A549 (cell line): ENCODE data around the gene AFF3. TPM values are rescaled to one million over a fixed set of nuclear protein-coding genes. Genes with fewer than 3 reads are reported as not detected.

Source experiments
- ATAC-seq, 2 experiments: fragments of 200-7000 bp in 1 of 2; fragments of >200 bp in 1 of 2; cut with Nextera tagmentation in 1 of 2; cut with Tn5 transposase in 1 of 2; 3 replicates each; pipeline versions ENCODE4 v1.8.0 to v1.9.1; 2018 to 2020; ENCODE audit warnings: mild to moderate bottlenecking in 1 of 2, moderate library complexity in 1 of 2
- CTCF ChIA-PET: fragments of 300-600 bp; sonication (Branson Sonifier 250); formaldehyde crosslinking; extraction: SDS; loops from one replicate; lab custom pipeline; 2021; ENCODE audit warnings: antibody characterized with exemption, inconsistent platforms; lab: Yijun Ruan, JAX
- POLR2A ChIA-PET: fragments of 350-600 bp; formaldehyde crosslinking; extraction: SDS; loops from one replicate; lab custom pipeline; 2021; ENCODE audit warnings: antibody characterized with exemption, inconsistent platforms; lab: Yijun Ruan, JAX
- DNase-seq, 2 experiments: peaks; one replicate each; pipeline versions ENCODE4 v3.0.0 to v3.0.0-alpha.2; 2011 to 2016; ENCODE audit warnings: low read depth in 1 of 2, low spot score in 1 of 2
- FAIRE-seq: peaks from 2 replicates; lab custom pipeline; 2011; peaks lifted over from hg19 to GRCh38; lab: Jason Lieb, UNC
- H3K27ac ChIP-seq, 2 experiments: fragments of >200 bp; sonication (Bioruptor Twin); formaldehyde crosslinking; 3 replicates each; pipeline ENCODE4 v1.5.1; 2016 to 2017
- H3K4me1 ChIP-seq: fragments of >200 bp; sonication (Bioruptor Twin); formaldehyde crosslinking; 3 replicates; pipeline ENCODE4 v1.6.1; 2016
- H3K4me2 ChIP-seq: fragments of >200 bp; sonication (Bioruptor Twin); formaldehyde crosslinking; 3 replicates; pipeline ENCODE4 v1.6.1; 2016
- H3K4me3 ChIP-seq: fragments of >200 bp; sonication (Bioruptor Twin); formaldehyde crosslinking; 3 replicates; pipeline ENCODE4 v1.5.1; 2016
- H3K9me3 ChIP-seq: fragments of >200 bp; sonication (Bioruptor Twin); formaldehyde crosslinking; 3 replicates; pipeline ENCODE4 v1.6.1; 2016
- BCL3 ChIP-seq: fragments of >200 bp; sonication (Bioruptor Twin); formaldehyde crosslinking; IDR thresholded peaks from 3 replicates; pipeline ENCODE4 v1.6.1; 2016
- BHLHE40 ChIP-seq: IDR thresholded peaks from 2 replicates; pipeline ENCODE4 v1.6.1; 2012; ENCODE audit warnings: low read depth, low read length, inconsistent platforms
- CBX2 ChIP-seq: fragments of 200-600 bp; sonication (generic); IDR thresholded peaks from 2 replicates; pipeline ENCODE4 v1.6.1; 2016; ENCODE audit warnings: low read depth, mild to moderate bottlenecking, borderline replicate concordance
- CTCF ChIP-seq: fragments of >200 bp; sonication (Bioruptor Twin); formaldehyde crosslinking; IDR thresholded peaks from 3 replicates; pipeline ENCODE4 v1.5.1; 2016
- EHMT2 ChIP-seq: fragments of 200-600 bp; sonication (generic); IDR thresholded peaks from 2 replicates; pipeline ENCODE4 v1.6.1; 2016; ENCODE audit warnings: antibody characterized with exemption, low read depth, mild to moderate bottlenecking, moderate library complexity
- ELK1 ChIP-seq: fragments of 150-350 bp; IDR thresholded peaks from 2 replicates; pipeline ENCODE4 v1.6.1; 2014; ENCODE audit warnings: low read depth, mild to moderate bottlenecking, low read length
- ESRRA ChIP-seq: fragments of 150-350 bp; IDR thresholded peaks from 2 replicates; pipeline ENCODE4 v1.6.1; 2014; ENCODE audit warnings: mild to moderate bottlenecking, low read length, borderline replicate concordance
- FOSB ChIP-seq: fragments of 250-450 bp; sonication (Bioruptor Pico); IDR thresholded peaks from 2 replicates; pipeline ENCODE4 v1.5.0; 2020; ENCODE audit warnings: mild to moderate bottlenecking, moderate library complexity
- FOSL2 ChIP-seq, 2 experiments: fragments of 450-650 bp in 1 of 2; fragments of >200 bp in 1 of 2; sonication (Bioruptor Twin) in 1 of 2; formaldehyde crosslinking; IDR thresholded peaks; 2 replicates each; pipeline versions ENCODE4 v1.5.0 to v1.6.1; 2016 to 2020; ENCODE audit warnings: mild to moderate bottlenecking in 1 of 2, moderate library complexity in 1 of 2
- HDAC2 ChIP-seq: fragments of 200-600 bp; sonication (generic); IDR thresholded peaks from 2 replicates; pipeline ENCODE4 v1.6.1; 2016
- HES2 ChIP-seq: fragments of >200 bp; sonication (Bioruptor Twin); formaldehyde crosslinking; IDR thresholded peaks from 2 replicates; pipeline ENCODE4 v1.6.1; 2016
- HOXA7 ChIP-seq: fragments of 250-450 bp; sonication (Bioruptor Pico); IDR thresholded peaks from 2 replicates; pipeline ENCODE4 v1.5.0; 2020; ENCODE audit warnings: mild to moderate bottlenecking, moderate library complexity
- HOXB13 ChIP-seq: fragments of 250-450 bp; sonication (Bioruptor Pico); IDR thresholded peaks from 2 replicates; pipeline ENCODE4 v1.5.0; 2020; ENCODE audit warnings: low read depth, mild to moderate bottlenecking, moderate library complexity
- JUN ChIP-seq, 2 experiments: fragments of >200 bp; sonication (Bioruptor Twin); formaldehyde crosslinking; IDR thresholded peaks; 2 replicates in 1 of 2; 3 replicates in 1 of 2; pipeline ENCODE4 v1.6.1; 2016 to 2017
- JUNB ChIP-seq: fragments of >200 bp; sonication (Bioruptor Twin); formaldehyde crosslinking; IDR thresholded peaks from 2 replicates; pipeline ENCODE4 v1.6.1; 2016
- KDM5A ChIP-seq: fragments of 200-600 bp; sonication (generic); IDR thresholded peaks from 2 replicates; pipeline ENCODE4 v1.6.1; 2016; ENCODE audit warnings: antibody characterized with exemption, mild to moderate bottlenecking
- MAFK ChIP-seq: fragments of 450-650 bp; IDR thresholded peaks from 2 replicates; pipeline ENCODE4 v1.6.1; 2014; ENCODE audit not compliant: partially characterized antibody
- MAX ChIP-seq: IDR thresholded peaks from 2 replicates; pipeline ENCODE4 v1.6.1; 2012
- MYC ChIP-seq: IDR thresholded peaks from 2 replicates; pipeline ENCODE4 v1.6.1; 2012; ENCODE audit warnings: mild to moderate bottlenecking, inconsistent platforms, low read length, improper control_type of control experiment, borderline replicate concordance
- NFE2L2 ChIP-seq: fragments of 150-350 bp; conservative IDR thresholded peaks from 2 replicates; pipeline ENCODE4 v1.6.1; 2014; ENCODE audit warnings: low read length
- PHF8 ChIP-seq: fragments of 200-600 bp; sonication (generic); IDR thresholded peaks from 2 replicates; pipeline ENCODE4 v1.6.1; 2016; ENCODE audit warnings: low read depth, mild to moderate bottlenecking, antibody characterized with exemption, moderate library complexity, borderline replicate concordance
- RAD21 ChIP-seq, 2 experiments: fragments of >200 bp in 1 of 2; sonication (Bioruptor Twin) in 1 of 2; formaldehyde crosslinking in 1 of 2; IDR thresholded peaks in 1 of 2; conservative IDR thresholded peaks in 1 of 2; 2 replicates in 1 of 2; 3 replicates in 1 of 2; pipeline ENCODE4 v1.6.1; 2012 to 2018; ENCODE audit warnings: inconsistent platforms in 1 of 2
- TFCP2L1 ChIP-seq: fragments of 250-450 bp; sonication (Bioruptor Pico); IDR thresholded peaks from 2 replicates; pipeline ENCODE4 v1.5.0; 2021; ENCODE audit warnings: mild to moderate bottlenecking
- TP53 ChIP-seq: fragments of 250-450 bp; sonication (Bioruptor Pico); IDR thresholded peaks from 2 replicates; pipeline ENCODE4 v1.5.0; 2021; ENCODE audit warnings: mild to moderate bottlenecking, moderate library complexity
- ZSCAN20 ChIP-seq: fragments of 250-450 bp; sonication (Bioruptor Pico); IDR thresholded peaks from 2 replicates; pipeline ENCODE4 v1.8.0; 2022; ENCODE audit warnings: mild to moderate bottlenecking, moderate library complexity
- WGBS: methylation state at CpG from one replicate; pipeline ENCODE4 v1.1.6; 2017; ENCODE audit errors: missing lambda C conversion rate; 5-methylcytosine and 5-hydroxymethylcytosine counted together
- polyA plus RNA-seq, 4 experiments: library from polyadenylated mRNA; depleted of rRNA in 3 of 4; stranded (reverse); fragments of >200 nt; fragmentation: RNase III in 1 of 4; extraction: RNeasy Plus Mini Kit Qiagen cat#74134 plus additional on column Dnase treatment in 1 of 4; gene quantifications; 2 replicates in 3 of 4; 3 replicates in 1 of 4; pipeline ENCODE4 v1.2.3, GENCODE V29; 2011 to 2017

AFF3 gene
- polyA plus RNA-seq, 2 of the 4 experiments (the other 2 are of a cell fraction) = not detected

- DNase-seq (no peak), FAIRE-seq (no peak), ATAC-seq (no peak)
- ChIA-PET POLR2A (no interaction called here), CTCF (interaction anchor here (0.7 to 1.0 kb wide), 2 partner anchors 11 to 32 kb away, joined by 3 read pairs; no protein-coding TSS in a partner anchor)
- TF ChIP-seq HDAC2 (no peak), CBX2 (no peak), BCL3 (no peak), HES2 (no peak), FOSL2 (IDR thresholded peaks at IDR 0.05) (no peak), FOSL2 (CRISPR knock-in tag; IDR thresholded peaks at IDR 0.05) (no peak)
- WGBS = 55% methylated on average over 5 of the region's 5 CpGs
- Histone ChIP-seq H3K4me1 (no peaks in the 10 kb centered on the region), H3K9me3 (no peaks in the 10 kb centered on the region), H3K27ac (no peak overlapping the region), H3K4me2 (no peak overlapping the region), H3K4me3 (no peak overlapping the region)
Measured at GRCh38 chr2:99787769-99788382, 354.5 kb downstream of the AFF3 start.

GRCh38 chr2:99786636-99787390 is 355.6 kb downstream of the AFF3 start:
- Histone ChIP-seq H3K27ac (no peak overlapping the region), H3K9me3 (no peaks in the 10 kb centered on the region), H3K4me2 (no peak overlapping the region), H3K4me1 (no peaks in the 10 kb centered on the region), H3K4me3 (no peak overlapping the region)
- FAIRE-seq (no peak), ATAC-seq (no peak), DNase-seq (no peak)
- TF ChIP-seq MAFK = no peak
- no peak for TF ChIP-seq TP53 (CRISPR knock-in tag)
- TF ChIP-seq HES2 = no peak
- no peak for TF ChIP-seq BHLHE40
- no peak for TF ChIP-seq CTCF
- no peak for TF ChIP-seq FOSB
- TF ChIP-seq ELK1 = no peak
- no peak for TF ChIP-seq KDM5A
- no peak for TF ChIP-seq RAD21 (conservative IDR thresholded peaks at IDR 0.05 in 1 of 2, IDR thresholded peaks at IDR 0.05 in 1 of 2)
- no peak for TF ChIP-seq ZSCAN20 (CRISPR knock-in tag)
- TF ChIP-seq MYC = no peak
- 48% methylated on average over 14 of the region's 14 CpGs for WGBS
- POLR2A ChIA-PET = no interaction called here
- CTCF ChIA-PET = no interaction called here

- Histone ChIP-seq H3K9me3 (no peaks in the 10 kb centered on the region), H3K4me2 (no peak overlapping the region), H3K4me3 (no peak overlapping the region), H3K4me1 (no peaks in the 10 kb centered on the region), H3K27ac (no peak overlapping the region)
- WGBS = 47% methylated on average over 8 of the region's 8 CpGs
- ChIA-PET POLR2A (no interaction called here), CTCF (interaction anchor here (0.9 kb wide), 1 partner anchor 226 kb away, joined by 4 read pairs; no protein-coding TSS in a partner anchor)
- no peak for DNase-seq
- ATAC-seq = no peak
- FAIRE-seq = no peak
- TF ChIP-seq JUNB (no peak), BHLHE40 (no peak), PHF8 (no peak), TFCP2L1 (CRISPR knock-in tag) (no peak), HES2 (no peak), ESRRA (no peak), BCL3 (no peak), EHMT2 (no peak), HOXB13 (CRISPR knock-in tag) (no peak), NFE2L2 (no peak), MAX (no peak), HOXA7 (CRISPR knock-in tag) (no peak), JUN (IDR thresholded peaks at IDR 0.05) (no peak)
Measured at GRCh38 chr2:99784946-99785345, 357.4 kb downstream of the AFF3 start.
